GM15510 (cell line): Measurements from ENCODE around the gene BTRC.

Experiments
- POLR2A ChIP-seq: IDR thresholded peaks from 3 replicates; pipeline ENCODE4 v1.6.1; 2011; ENCODE audit warnings: borderline replicate concordance; ENCODE audit not compliant: insufficient read length; ENCODE audit errors: extremely low read depth

Gene BTRC

DNA sequence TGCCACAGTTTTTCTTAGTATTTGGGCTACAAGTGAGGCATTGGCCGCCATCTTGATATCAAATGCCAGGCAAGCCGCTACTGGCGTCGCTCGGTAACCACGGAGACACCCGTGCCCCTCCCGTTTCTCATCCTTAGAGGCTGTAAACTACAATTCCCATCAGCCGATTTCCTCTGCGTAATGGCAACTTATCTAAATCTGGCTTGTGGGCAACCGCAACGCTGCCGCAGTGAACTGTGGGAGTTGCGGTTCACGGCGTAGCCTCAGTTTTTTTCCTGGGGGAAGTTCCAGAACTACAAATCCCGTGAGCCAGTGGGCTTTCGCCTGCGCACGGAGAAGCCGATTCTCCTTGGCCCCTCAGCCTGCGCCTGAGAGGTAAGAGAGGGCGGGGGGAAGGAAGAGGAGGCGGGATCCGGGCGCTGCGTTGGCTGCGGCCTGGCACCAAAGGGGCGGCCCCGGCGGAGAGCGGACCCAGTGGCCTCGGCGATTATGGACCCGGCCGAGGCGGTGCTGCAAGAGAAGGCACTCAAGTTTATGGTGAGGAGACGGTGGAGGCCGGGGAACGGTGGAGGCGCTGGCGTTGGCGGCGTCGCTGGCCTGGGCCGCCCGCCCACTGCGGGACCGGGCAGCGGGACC is at the start of gene BTRC:
BTRC (plus strand) TSS at position 474 of the 636 bp plus-strand sequence; CDS start at position 490, 16 bp downstream.
- peak; percentile 64 for TF ChIP-seq POLR2A

- TF ChIP-seq POLR2A: no peak
Measured at GRCh38 chr10:101304316-101304715, 49.6 kb upstream of the BTRC start.

DNA sequence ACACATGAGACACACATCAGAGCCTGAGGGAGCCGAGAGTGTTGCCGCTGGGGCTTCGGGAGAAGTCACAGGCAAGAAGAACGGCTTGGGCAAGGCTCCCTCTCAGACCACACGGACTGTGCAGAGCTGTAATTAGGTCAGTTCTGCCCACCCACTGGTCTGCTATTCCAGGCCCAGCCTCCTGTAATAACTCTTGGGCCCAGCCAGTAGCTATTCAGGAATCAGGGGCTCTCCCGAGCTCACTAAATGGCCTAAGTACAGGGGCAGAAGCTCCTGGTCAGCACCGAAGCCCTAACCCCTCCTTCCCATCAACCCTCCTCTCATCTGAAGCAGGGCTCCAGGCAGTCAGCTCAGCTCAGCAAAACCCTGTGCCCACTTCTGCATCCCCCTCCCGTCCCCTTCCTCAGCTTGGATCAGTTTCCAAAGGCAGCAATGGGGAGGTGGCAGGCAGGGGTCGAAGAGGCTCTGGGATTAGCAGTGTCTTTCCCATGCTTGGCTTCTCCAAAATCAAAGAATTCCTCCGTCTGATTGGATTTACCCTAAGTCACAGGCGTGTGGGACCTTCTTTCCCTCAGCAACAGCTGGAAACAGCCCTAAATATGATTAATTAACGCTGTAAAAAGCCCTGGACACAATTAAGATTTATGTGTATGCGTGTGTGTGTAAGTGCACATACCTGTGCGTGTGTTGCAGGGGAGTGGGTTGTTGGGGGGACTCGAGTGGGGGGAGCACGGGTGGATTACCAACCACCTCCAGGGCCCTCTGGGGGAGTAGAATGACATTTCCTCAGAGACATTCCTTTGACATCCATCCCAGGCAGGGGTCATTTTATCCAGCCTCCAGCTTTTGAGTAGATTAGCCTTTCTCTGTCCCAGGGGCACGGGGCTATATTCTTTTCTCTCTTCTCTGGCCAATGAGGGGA is 48.4 kb upstream of the BTRC start:
- TF ChIP-seq POLR2A: no peak

GRCh38 chr10:101308051-101308450 is 45.9 kb upstream of the BTRC start:
- no peak for TF ChIP-seq POLR2A

- TF ChIP-seq POLR2A: no peak
Measured at GRCh38 chr10:101310529-101311184, 43.3 kb upstream of the BTRC start.

GRCh38 chr10:101311185-101312066 is 42.5 kb upstream of the BTRC start:
- no peak for TF ChIP-seq POLR2A

DNA sequence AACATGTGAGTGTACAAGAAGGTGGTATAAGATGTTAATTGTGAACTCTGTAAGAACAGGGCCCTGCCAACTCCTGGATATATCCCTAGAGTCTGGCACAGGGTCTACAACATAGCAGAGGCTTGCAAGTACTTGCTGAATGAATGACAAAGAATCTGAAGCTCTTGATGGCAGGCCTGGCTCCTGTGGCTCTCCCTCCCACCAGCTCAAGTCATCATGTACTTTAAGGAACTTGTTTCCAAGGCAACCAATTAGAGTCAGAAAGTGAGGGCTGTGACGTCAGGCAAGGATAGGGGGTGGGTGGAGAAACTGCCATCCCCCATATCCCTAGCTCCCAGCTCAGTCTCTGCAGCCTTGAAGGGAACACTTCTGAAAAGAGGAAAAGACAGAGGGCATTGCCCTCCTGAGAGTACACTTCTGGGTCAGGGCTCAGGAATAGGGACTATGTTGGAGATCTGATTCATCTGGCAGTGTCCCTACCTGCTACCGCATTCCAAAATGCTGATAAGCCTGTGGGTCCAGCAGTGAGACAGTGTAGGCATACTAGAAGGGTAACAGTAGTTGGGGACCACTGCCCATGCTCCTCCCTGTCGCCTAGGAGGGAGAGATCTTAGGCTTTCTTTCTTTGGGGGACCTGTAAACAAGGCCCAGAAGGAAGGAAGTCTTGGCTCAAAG is 34.6 kb upstream of the BTRC start:
- no peak for TF ChIP-seq POLR2A

DNA sequence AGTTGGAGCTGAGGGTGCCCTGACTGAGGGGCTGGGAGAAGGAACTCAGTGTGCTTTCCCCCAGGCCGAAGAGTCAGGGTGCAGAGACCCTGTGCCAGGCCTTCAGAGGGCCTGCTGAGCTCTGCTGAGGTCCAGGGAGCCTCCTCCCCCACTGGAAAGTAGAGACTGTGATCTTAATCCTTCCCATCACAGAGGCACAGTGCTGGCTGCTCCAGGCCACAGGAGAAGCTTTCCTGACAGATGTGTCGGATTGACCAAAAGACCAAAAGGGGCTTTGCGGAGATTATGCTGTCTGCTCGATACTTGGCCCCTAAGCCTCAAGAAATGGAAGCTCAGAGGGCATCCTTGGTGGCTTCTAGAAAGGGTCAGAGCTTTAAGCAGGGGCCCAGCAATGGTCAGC is 32.9 kb upstream of the BTRC start:
- no peak for TF ChIP-seq POLR2A

DNA sequence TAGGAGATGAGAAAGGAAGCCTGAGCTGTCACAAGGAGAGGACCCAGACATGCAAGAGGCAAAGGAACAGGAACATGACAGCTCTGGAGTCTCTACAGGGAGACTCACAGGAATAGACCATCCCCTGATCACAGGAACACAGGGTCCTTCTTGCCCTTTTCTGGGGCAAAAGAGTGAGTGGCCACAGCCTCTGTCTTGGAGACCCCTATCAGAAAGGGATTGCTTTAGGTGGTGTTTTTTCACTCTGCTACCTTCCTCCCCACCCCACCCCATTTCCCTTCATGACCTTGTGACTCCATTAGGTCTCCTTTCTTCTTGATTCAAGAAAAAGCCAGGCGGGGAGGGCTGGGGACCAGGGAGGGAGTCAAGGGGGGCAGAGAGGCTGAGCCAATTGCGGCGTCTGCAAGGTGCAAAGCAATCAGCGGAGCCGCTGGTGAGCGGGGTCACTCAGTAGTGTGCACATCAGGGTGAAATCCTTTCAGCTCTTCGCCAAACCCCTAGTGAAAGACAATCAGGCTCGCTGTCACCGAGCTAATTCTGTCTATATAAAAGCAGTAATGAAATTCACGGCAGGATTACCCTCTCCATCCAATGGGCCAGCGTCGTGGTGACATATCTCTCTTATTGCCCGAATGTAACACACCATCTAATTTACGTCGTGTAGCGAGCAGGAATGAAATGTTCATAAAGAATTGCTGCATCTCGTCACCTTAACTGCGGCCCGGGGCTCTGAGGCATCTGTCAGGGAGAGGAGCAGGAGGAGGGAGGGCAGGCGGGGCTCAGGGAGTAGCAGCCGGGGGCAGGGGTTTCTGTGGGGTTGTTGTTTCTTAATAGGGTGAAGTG is 31.5 kb upstream of the BTRC start:
- TF ChIP-seq POLR2A: no peak

GRCh38 chr10:101323495-101323894 is 30.5 kb upstream of the BTRC start:
- TF ChIP-seq POLR2A: no peak

DNA sequence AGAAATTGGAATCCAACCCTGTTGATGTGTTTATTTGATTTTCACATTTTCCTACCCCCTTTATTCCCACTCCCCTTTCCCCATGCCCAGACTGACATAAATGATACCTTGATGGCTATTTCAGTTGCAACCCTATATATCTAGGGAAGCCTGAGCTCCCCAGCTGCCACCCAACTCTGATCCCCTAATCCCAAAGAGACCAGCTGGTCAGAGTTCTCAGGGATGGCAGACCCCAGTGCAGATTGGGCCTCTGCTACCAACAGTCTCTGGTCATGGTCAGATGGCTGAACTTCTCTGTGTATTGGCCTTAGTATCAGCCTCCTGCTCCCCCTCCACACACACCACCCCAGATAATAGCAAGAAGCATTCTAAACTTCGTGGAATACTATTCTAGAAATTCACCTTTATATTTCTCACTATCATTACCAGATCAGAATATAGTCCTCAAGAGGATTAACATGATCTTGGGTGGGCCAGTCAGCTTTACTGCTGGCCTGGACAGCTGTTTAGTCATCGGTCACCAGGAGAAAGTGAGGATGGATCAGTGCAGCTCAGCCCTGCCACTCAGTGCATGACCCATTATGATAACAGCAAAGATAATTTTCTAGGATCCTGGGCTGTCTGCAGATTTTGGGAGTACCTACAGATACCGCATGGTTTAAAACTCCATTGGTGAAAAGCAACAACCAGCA is 24.5 kb upstream of the BTRC start:
- TF ChIP-seq POLR2A: no peak

- TF ChIP-seq POLR2A: no peak
Measured at GRCh38 chr10:101330231-101330630, 23.7 kb upstream of the BTRC start.
